KOPT-K1 (cell line): Measurements from ENCODE around the gene HEBP2.
"Not testable (repeated sequence)": the region's sequence is repeated elsewhere in the genome, so short reads cannot be mapped to it uniquely, and the experiment has no call there.

ENCODE experiments used
- H3K27ac ChIP-seq: fragments of 200-600 bp; sonication (generic); 2 replicates; pipeline ENCODE4 v1.5.1; 2016; ENCODE audit warnings: antibody characterized with exemption, mild to moderate bottlenecking, low read depth, low read length; ENCODE audit not compliant: poor library complexity, severe bottlenecking
- H3K36me3 ChIP-seq: fragments of 200-600 bp; sonication (generic); 2 replicates; pipeline ENCODE4 v1.5.1; 2017; ENCODE audit warnings: antibody characterized with exemption, mild to moderate bottlenecking, low read length, moderate library complexity; ENCODE audit not compliant: insufficient read depth
- H3K9me3 ChIP-seq: fragments of 200-600 bp; sonication (generic); 2 replicates; pipeline ENCODE4 v1.5.1; 2017; ENCODE audit warnings: antibody characterized with exemption, low read length, mild to moderate bottlenecking; ENCODE audit not compliant: insufficient read depth, poor library complexity, severe bottlenecking

The HEBP2 gene

DNA sequence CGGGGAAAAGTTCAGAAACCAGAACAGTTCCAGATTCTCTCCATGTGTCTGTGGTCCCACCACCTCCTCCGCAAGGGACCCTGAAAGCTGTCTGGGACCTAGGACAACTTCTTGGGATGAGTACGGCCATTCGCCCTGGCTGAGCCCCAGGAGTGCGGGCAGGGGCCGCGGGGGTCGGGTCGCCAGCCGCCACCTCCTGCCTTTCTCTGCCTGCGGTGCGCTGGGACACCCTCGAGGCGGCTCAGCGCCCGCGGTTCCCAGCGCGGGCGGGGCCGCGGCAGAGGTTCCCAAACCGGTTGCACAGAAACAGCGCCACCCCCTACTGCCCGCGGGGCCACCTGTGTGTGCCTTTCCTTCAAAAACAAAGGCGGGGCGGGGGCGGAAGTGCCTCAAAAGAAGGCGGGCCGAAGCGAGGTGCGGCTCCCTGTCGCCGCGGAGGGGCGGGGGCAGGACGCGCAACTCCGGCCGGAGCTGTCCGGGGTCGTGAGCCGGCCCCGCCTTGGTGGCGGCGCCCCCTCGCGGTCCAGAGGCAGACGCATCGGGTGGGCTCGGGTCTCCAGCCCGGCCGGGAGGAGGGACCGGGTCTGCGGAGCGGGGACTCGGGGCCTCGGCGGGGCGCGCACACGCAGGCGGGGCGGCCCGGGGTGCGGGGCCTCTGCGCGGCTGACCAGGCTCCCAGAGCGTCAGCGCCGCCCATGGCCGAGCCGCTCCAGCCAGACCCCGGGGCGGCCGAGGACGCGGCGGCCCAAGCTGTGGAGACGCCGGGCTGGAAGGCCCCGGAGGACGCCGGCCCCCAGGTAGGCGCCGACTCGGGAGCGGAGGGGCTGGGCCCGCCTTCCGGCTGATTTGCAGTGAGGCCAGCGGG, at the start of gene HEBP2:
Gene HEBP2, plus strand, starts transcription at position 423 of the 865 bp plus-strand sequence. Its CDS starts 273 bp downstream, at position 696.
- H3K36me3 ChIP-seq = no peaks in the 10 kb centered on the region
- no peaks in the 10 kb centered on the region for H3K9me3 ChIP-seq
- H3K27ac ChIP-seq = peak within 1 kb of the TSS; percentile 44

- H3K36me3 ChIP-seq = no peaks in the 10 kb centered on the region
- H3K9me3 ChIP-seq = no peaks in the 10 kb centered on the region
- H3K27ac ChIP-seq = no peak overlapping the region
Measured at GRCh38 chr6:138357928-138358327, 46.1 kb upstream of the HEBP2 start.

GRCh38 chr6:138368684-138369083, 35.3 kb upstream of the HEBP2 start:
- H3K36me3 ChIP-seq, H3K27ac ChIP-seq, H3K9me3 ChIP-seq: not testable (repeated sequence)

GRCh38 chr6:138370631-138371451, 33.2 kb upstream of the HEBP2 start:
- Histone ChIP-seq H3K27ac (no peak overlapping the region), H3K9me3 (no peaks in the 10 kb centered on the region)

DNA sequence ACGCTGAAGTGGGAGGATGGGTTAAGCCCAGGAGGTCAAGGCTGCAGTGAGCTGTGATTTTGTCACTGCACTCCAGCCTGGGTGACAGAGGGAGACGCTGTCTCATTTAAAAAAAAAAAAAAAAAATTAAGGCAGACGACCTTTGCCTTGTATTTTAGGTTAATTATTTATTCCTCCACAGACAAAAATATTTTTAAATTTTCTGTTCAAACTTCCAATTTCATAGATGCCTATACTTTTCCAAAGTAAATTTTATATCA, 32.6 kb upstream of the HEBP2 start:
- no peak overlapping the region for H3K27ac ChIP-seq
- H3K9me3 ChIP-seq = no peaks in the 10 kb centered on the region
- no peaks in the 10 kb centered on the region for H3K36me3 ChIP-seq

More at GRCh38 chr6:138370631-138371451, 33.2 kb upstream of the HEBP2 start:
- no peaks in the 10 kb centered on the region for H3K36me3 ChIP-seq

DNA sequence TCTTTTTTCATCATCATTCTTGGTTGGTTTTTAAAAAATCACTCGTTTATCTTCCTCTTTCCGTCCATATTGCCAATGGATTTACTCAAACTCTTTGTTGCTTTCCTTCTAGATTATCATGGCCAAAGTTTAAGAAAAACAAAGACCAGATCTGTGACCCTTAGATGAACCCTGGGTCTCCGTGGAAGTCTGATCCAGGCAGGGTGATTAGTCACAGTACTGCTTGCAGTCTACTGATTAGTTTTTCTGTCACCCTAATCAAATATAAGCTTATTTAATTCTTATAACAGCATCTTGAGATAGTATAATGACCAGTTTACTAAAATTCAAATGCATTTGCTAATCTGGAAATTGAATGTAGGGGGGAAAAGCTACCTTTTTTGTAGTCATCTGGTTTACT, 32.3 kb upstream of the HEBP2 start:
- Histone ChIP-seq H3K36me3 (no peaks in the 10 kb centered on the region), H3K9me3 (no peaks in the 10 kb centered on the region), H3K27ac (no peak overlapping the region)

DNA sequence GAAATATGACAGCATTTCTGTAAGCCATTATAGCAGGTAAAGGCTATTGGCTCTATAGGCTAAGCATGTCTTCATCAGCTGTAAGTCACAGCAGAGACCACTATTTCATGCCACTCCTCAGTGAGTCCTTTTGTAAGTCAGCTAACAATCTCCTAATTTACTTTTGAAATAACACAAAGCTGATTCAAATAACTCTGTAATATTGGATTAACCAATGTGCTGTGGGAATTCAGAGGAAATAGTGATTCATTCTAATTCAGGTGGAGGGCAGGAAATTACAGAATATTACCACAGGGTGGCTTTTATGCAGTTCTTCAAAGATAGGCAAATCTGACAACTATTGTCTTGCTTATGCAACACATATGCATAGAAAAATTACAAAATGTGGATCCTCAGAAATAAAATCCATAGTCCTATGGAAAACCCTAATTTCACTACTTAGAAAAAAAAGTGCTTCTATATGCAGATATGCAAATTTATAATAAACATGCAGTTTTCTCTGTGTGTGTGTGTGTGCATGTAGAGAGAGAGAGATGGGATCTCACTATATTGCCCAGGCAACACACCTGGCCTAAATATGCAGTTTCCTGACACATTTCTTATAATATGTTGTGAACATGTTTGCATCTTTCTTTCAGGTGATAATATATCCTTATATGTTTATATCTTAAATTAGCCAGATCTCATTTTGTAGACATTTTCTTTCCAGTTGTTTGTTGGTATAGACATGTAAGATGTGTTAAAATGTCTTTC, 31.1 kb upstream of the HEBP2 start:
- Histone ChIP-seq H3K27ac (no peak overlapping the region), H3K36me3 (no peaks in the 10 kb centered on the region), H3K9me3 (no peaks in the 10 kb centered on the region)

DNA sequence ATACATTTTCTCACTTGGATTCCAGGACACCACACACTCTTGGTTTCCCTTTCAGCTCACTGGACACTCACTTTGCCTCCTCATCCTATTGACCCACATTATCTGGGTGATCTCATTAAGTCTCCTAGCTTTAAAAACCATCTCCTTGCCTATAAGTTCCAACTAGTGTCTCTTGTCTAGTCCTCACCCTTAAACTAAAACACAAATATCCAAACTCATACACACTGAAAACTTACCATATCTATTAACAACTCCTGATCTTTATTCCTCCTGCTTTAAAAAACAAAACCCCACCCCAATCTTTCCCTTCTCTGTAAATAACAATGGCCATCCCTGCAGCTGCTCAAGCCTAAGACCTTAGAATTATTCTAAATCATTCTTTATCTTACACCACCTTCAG, 29.8 kb upstream of the HEBP2 start:
- no peak overlapping the region for H3K27ac ChIP-seq
- no peaks in the 10 kb centered on the region for H3K36me3 ChIP-seq
- no peaks in the 10 kb centered on the region for H3K9me3 ChIP-seq

GRCh38 chr6:138374815-138375214, 29.2 kb upstream of the HEBP2 start:
- Histone ChIP-seq H3K27ac (no peak overlapping the region), H3K36me3 (no peaks in the 10 kb centered on the region)

GRCh38 chr6:138377042-138377441, 27.0 kb upstream of the HEBP2 start:
- Histone ChIP-seq H3K36me3 (no peaks in the 10 kb centered on the region), H3K27ac (no peak overlapping the region), H3K9me3 (no peaks in the 10 kb centered on the region)

More at GRCh38 chr6:138374815-138375214, 29.2 kb upstream of the HEBP2 start:
- H3K9me3 ChIP-seq = no peaks in the 10 kb centered on the region

- Histone ChIP-seq H3K36me3 (no peaks in the 10 kb centered on the region), H3K27ac (no peak within 1 kb of the TSS), H3K9me3 (no peaks in the 10 kb centered on the region)
Measured at GRCh38 chr6:138377844-138378243, 26.2 kb upstream of the HEBP2 start, which contains the start of gene SMIM28. SMIM28 (plus strand) TSS chr6:138377905; CDS start chr6:138378073, 168 bp downstream.

DNA sequence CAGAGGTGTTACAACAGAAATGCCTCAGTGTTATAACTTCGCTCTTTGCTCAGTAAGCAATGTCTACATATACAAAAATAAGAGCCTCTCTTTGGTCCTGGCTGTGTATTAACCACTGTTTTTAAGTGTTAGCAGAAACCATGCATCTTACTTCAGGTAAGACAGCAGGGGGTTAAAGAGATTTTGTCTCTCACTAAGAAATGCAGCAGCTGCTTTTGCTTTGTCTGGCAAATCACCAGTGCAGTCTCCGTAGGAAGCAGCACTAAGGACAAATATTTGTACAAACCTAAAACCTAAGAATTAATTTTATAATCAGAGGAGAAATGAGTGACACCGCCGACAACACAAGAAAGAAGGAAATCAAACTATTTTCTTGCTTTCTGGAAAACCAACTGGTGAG, 25.6 kb upstream of the HEBP2 start:
- H3K27ac ChIP-seq = no peak overlapping the region

GRCh38 chr6:138382498-138383265, 21.3 kb upstream of the HEBP2 start:
- no peaks in the 10 kb centered on the region for H3K36me3 ChIP-seq
- H3K27ac ChIP-seq = no peak overlapping the region
- no peaks in the 10 kb centered on the region for H3K9me3 ChIP-seq

More for the DNA sequence above, 25.6 kb upstream of the HEBP2 start:
- Histone ChIP-seq H3K9me3 (no peaks in the 10 kb centered on the region), H3K36me3 (no peaks in the 10 kb centered on the region)

DNA sequence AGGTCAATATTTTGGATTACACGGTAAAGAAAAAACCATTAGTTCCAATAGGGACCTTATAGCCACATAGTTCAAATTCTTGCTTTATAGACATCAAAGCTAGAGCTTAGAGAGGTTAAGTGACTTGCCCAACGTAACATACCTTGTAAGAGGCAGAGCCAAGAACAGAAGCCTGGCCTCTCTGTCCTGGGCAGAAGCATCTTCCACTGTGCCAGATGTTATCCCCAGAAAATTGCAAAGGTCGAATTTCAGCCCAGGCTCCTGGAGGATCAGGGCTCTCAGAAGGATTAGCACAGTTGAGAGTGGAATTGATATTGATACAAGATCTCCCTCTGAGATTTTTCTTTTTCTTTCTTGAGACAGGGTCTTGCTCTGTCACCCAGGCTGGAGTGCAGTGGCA, 20.2 kb upstream of the HEBP2 start:
- Histone ChIP-seq H3K9me3 (no peaks in the 10 kb centered on the region), H3K36me3 (no peaks in the 10 kb centered on the region), H3K27ac (no peak overlapping the region)
